GM08714 (cell line): Measurements from ENCODE around the gene PEX14.

ENCODE experiments used
- H3K4me3 ChIP-seq: fragments of 200-500 bp; sonication (Bioruptor generic); 2 replicates; pipeline ENCODE4 v1.5.1; 2014; ENCODE audit warnings: mild to moderate bottlenecking, low read length, inconsistent platforms
- ZNF274 ChIP-seq: IDR thresholded peaks from 2 replicates; pipeline ENCODE4 v1.6.1; 2012; ENCODE audit warnings: mild to moderate bottlenecking, low read depth, low read length

Gene PEX14

DNA sequence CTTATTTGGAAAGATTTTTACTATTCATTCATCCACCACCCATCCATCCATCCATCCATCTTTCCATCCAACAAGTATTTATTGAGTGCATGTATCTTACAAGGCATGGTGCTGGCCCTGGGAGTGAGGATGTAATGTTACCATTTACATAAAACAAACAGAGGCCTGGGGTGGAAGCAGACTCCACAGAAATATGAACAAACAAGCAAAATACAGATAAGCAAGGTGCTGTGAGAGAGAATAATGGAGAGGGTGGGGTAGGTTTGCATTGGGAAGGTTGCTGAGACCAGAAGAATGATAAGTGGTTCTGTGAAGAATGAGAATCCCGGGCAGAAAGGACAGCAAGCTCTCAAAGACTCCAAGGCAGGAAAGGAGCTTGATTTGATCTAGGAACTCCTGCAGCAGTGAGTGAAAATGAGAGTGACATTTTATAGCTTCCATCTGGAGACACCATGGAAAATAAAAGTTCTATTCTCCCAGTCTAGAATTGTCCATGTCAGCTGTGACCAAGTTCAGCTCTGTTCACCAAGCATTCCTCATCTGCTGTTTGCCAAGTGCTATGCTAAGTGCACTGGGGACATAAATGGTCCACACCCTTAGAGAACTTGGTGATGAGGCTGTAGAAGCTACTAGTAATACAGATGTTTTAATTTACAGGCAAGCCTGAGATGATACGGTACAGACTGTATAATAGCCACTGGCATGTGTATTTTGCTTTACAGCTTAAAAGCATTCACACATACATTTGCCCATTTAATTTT is 75.3 kb downstream of the PEX14 start:
- TF ChIP-seq ZNF274: no peak

DNA sequence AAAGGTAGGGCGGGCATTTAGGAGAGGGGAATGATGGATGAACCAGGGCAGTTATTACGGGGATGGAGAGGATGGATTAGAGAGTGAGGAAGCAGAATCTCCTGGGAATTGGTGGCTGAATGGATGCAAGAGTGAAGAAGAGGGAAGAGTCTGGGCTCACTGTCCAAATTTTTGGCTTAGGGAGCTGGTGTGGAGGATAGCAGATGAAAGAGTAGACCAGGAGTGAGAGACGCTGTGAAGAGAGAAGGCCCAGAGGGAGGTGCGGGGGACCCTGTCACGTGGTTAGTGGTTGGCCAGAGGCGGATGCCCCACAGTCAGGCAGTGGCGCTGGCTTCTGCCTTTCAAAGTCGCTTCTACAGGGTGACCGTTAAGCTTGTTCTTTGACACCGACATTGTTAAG is 78.4 kb downstream of the PEX14 start:
- H3K4me3 ChIP-seq: no peak overlapping the region
- no peak for TF ChIP-seq ZNF274

More for the DNA sequence above, 75.3 kb downstream of the PEX14 start:
- no peak overlapping the region for H3K4me3 ChIP-seq

DNA sequence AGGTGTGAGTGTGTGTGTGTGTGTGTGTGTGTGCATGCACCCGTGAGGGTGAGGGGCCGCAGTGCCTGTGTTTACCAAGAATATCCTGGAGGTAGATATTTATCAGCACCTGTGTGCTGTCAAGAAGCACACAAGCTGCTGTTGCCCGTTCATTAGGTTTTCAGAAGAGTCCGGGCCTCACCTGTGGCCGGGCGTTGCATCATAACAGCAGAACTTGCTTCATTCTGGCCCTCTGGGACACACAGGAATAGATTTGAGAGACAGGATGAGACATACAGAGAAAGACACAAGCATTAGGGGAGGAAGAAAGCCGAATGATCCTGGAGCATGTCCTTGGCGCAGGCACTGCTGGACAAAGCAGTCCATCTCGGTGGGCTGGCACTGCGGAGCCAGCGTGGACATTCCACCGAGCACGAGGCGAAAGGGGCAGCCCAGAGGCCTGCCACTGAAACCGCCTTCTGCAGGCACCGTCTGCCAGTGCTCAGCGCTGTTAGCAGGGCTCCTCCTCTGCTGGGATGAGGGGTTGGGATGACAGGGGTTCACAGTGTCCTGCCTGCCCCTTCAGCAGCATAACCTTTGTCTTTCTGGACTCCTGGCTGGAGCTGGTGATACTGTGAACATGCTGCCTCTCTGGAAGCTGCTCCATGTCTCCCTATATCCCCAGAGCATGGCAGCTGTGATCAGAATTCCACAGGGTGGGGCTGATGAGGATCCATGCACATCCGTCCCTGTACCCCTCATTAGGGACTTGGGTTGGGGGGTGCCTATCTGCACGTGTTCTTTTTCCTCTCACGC is 81.1 kb downstream of the PEX14 start:
- TF ChIP-seq ZNF274: no peak
- no peak overlapping the region for H3K4me3 ChIP-seq

- TF ChIP-seq ZNF274: no peak
- H3K4me3 ChIP-seq: no peak overlapping the region
These were observed 81.8 kb downstream of the PEX14 start for GRCh38 chr1:10556430-10557005.

GRCh38 chr1:10557714-10558113 is 83.0 kb downstream of the PEX14 start:
- TF ChIP-seq ZNF274: no peak
- H3K4me3 ChIP-seq: no peak overlapping the region

DNA sequence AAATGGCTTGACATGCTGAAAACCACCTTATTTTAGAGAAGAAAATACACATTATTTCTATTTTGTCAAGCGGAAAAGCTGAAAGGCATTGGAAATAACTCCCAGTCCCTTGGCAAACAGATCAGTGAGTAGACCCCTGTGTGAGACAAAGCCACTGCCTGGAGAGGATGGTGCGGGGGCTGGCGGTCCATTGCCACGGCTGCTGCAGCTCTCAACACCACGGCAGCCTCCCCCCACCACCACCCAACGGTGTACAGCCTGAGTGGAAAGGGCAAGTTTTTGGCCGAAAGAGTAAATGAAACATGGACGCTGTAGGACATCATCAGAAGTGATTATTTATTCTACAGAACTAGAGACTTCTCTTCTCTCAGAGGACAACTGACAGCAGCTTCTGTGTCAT is 84.6 kb downstream of the PEX14 start:
- no peak for TF ChIP-seq ZNF274
- H3K4me3 ChIP-seq: no peak overlapping the region

GRCh38 chr1:10561497-10561896 is 86.7 kb downstream of the PEX14 start:
- no peak overlapping the region for H3K4me3 ChIP-seq
- no peak for TF ChIP-seq ZNF274

- no peak overlapping the region for H3K4me3 ChIP-seq
- TF ChIP-seq ZNF274: no peak
These were observed 87.2 kb downstream of the PEX14 start for GRCh38 chr1:10561955-10562354.

DNA sequence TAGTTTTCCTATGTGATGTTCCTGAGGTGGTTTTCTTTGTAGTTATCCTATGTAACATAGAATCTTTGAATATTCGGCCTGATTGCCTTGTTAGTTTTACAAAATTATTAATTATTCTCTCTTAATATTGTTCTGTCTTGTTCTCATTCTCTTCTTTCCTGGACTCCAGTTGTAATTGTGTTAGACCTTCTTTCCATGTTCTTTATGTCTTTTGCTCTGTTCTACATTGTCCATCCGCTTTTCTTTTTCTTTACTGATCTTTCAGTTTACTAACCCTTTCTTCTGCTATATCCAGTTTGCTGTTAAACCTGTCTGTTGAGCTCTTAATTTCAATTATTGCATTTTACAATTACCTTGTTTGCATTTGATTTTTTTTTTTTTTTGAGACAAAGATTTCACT is 89.3 kb downstream of the PEX14 start:
- TF ChIP-seq ZNF274: no peak
- H3K4me3 ChIP-seq: no peak overlapping the region

- no peak overlapping the region for H3K4me3 ChIP-seq
- no peak for TF ChIP-seq ZNF274
These were observed 94.8 kb downstream of the PEX14 start for GRCh38 chr1:10569531-10569930.

- H3K4me3 ChIP-seq: no peak overlapping the region
- no peak for TF ChIP-seq ZNF274
These were observed 100.9 kb downstream of the PEX14 start for GRCh38 chr1:10575616-10576015.

- TF ChIP-seq ZNF274: no peak
- H3K4me3 ChIP-seq: no peak overlapping the region
These were observed 103.3 kb downstream of the PEX14 start for GRCh38 chr1:10578070-10578469.

- TF ChIP-seq ZNF274: no peak
- H3K4me3 ChIP-seq: no peak overlapping the region
These were observed 108.9 kb downstream of the PEX14 start for GRCh38 chr1:10583641-10584040.

DNA sequence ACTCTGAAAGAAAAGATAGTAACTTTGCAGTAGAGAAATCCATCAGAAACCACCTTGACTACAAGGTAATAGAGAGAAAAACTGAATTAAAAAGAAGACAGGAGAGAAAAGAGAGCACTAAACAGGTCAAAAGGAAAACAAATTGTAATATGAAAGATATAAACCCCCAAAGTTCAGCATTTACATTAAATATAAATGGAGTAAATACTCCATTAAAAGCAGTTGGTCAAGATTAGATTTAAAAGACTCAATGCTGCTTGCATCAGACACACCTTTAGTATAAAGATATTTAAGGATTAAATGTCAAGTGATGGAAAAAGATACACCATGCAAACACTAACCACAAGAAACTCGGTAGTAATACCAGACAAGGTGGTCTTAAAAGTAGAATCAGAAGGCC is 110.5 kb downstream of the PEX14 start:
- no peak overlapping the region for H3K4me3 ChIP-seq
- no peak for TF ChIP-seq ZNF274

DNA sequence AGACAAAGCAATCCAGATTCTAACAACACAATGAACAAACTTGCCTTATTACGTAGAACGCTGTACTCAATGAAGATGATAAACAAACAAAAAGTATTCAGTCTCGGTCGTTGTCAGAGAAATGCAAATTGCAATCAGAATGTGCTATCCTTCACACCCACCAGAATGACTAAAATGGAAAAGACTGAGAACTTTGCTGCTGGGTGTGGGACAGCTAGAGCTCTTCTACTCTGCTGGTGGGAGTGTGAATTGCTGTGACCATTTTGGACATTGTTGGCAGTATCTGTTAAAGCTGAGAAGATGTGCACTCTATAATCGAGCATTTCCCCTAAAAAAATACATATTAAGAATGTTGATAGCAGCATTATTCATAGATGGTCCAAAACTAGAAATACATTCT is 111.4 kb downstream of the PEX14 start:
- no peak for TF ChIP-seq ZNF274
- H3K4me3 ChIP-seq: no peak overlapping the region

DNA sequence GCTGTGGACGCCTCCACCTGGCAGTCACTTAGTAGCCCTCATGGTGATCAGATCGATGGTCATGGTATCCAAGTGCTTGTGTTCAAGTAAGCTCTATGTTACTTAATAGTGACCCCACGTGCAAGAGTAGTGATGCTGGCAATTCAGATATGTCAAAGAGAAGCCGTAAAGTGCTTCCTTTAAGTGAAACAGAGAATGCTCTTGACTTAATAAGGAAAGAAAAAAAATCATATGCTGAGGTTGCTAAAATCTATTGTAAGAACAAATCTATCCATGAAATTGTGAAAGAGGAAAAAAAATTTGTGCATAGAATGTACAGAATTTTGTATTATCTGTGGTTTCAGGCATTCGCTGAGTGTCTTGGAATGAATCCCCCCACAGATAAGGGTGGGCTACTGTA is 113.9 kb downstream of the PEX14 start:
- no peak overlapping the region for H3K4me3 ChIP-seq
- TF ChIP-seq ZNF274: no peak
